Brain microvascular endothelial cell (primary cell): ENCODE data around the gene ODC1.

Source experiments
- DNase-seq: peaks from one replicate; pipeline ENCODE4 v3.0.0-alpha.2; 2020
- H3K27ac ChIP-seq: fragments of 250-450 bp; sonication (Bioruptor Pico); 2 replicates; pipeline ENCODE4 v1.5.1; 2020; ENCODE audit warnings: mild to moderate bottlenecking, moderate library complexity
- H3K27me3 ChIP-seq: fragments of 250-450 bp; sonication (Bioruptor Pico); replicated peaks from 2 replicates; pipeline ENCODE4 v1.5.1; 2020; ENCODE audit warnings: mild to moderate bottlenecking
- H3K36me3 ChIP-seq: fragments of 250-450 bp; sonication (Bioruptor Pico); replicated peaks from 2 replicates; pipeline ENCODE4 v1.5.1; 2020; ENCODE audit warnings: mild to moderate bottlenecking
- H3K4me3 ChIP-seq: 2 replicates; pipeline ENCODE4 v1.5.1; 2011; ENCODE audit warnings: low read depth, mild to moderate bottlenecking, control low read depth, low read length, moderate library complexity
- CTCF ChIP-seq: IDR thresholded peaks from 2 replicates; pipeline ENCODE4 v1.5.1; 2011; ENCODE audit warnings: low read depth, mild to moderate bottlenecking, moderate library complexity, low read length, control low read depth, inconsistent platforms; ENCODE audit errors: missing control alignments
- in situ Hi-C: cut with HindIII; loops from 2 replicates; pipeline ENCODE4 v1.10.0; 2017; ENCODE audit warnings: low sequenced_read_pairs, low pct_ligation_motif_present

Gene ODC1

DNA sequence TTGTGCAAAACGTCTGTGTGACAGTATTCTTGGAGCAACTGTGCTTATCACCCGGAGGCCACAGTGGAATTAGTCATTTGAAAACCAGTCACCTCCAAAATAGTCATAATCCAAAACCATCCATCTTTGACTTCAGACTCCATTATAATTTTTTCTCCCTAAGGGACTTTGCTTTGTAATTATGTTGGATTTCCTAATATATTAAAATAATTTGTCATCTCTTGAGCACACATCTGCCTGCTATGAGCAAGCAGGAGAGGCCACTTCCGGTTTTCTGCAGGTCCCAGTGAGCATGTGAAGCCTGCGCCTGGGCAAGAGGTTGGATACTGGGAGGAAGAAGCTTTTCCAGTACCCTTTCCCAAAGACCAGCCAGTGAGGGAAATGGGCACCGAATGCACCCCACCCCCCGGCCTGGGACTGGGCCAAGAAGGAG, 57.7 kb downstream of the ODC1 start:
- H3K27ac ChIP-seq, result no peak overlapping the region
- in situ Hi-C loops, result no loop called here
- no peaks in the 10 kb centered on the region for H3K27me3 ChIP-seq
- no peak for DNase-seq
- no peaks in the 10 kb centered on the region for H3K36me3 ChIP-seq
- no peak overlapping the region for H3K4me3 ChIP-seq
- TF ChIP-seq CTCF, result no peak
